ENCODE data around the gene BBS12.

The BBS12 gene

DNA sequence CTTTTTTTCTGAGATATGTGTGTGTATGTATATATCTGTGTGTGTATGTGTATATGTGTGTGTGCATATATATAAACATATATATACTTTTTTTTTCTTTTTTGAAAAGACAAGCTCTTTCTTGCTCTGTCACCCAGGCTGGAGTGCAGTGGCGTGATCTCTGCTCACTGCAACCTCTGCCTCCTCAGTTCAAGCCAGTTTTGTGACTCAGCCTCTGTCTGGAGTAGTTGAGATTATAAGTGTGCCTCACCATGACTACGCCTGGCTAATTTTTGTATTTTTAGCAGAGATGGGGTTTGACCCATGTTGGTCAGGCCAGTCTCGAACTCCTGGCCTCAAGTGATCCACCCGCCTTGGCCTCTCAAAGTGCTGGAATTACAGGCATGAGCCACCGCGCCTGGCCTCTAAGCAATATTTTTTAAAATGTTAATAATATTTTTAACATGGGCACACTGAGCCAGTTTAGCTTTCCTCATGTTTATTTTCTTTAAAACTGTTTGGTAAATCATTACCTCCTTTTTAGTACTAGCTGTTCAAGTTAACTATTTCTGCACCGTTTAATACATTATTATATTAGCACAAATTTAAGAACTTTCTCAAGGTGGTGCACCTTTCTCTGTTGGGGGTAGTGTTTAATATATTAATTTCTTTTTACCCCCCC, 33.3 kb downstream of the BBS12 start:
- H3K4me3 ChIP-seq (ENCODE audit: low read depth, low read length) = no peak overlapping the region
- no peak for DNase-seq (ENCODE audit: low read depth)
- in situ Hi-C loops (cut with HindIII; ENCODE audit: low sequenced_read_pairs) = loop anchor here (5.0 kb wide), 1 partner anchor 74 kb away; no protein-coding TSS in a partner anchor
- TF ChIP-seq, protein P1, sequence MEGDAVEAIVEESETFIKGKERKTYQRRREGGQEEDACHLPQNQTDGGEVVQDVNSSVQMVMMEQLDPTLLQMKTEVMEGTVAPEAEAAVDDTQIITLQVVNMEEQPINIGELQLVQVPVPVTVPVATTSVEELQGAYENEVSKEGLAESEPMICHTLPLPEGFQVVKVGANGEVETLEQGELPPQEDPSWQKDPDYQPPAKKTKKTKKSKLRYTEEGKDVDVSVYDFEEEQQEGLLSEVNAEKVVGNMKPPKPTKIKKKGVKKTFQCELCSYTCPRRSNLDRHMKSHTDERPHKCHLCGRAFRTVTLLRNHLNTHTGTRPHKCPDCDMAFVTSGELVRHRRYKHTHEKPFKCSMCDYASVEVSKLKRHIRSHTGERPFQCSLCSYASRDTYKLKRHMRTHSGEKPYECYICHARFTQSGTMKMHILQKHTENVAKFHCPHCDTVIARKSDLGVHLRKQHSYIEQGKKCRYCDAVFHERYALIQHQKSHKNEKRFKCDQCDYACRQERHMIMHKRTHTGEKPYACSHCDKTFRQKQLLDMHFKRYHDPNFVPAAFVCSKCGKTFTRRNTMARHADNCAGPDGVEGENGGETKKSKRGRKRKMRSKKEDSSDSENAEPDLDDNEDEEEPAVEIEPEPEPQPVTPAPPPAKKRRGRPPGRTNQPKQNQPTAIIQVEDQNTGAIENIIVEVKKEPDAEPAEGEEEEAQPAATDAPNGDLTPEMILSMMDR (IDR thresholded peaks at IDR 0.05; ENCODE audit: low read depth, low read length, missing control alignments) = no peak

DNA sequence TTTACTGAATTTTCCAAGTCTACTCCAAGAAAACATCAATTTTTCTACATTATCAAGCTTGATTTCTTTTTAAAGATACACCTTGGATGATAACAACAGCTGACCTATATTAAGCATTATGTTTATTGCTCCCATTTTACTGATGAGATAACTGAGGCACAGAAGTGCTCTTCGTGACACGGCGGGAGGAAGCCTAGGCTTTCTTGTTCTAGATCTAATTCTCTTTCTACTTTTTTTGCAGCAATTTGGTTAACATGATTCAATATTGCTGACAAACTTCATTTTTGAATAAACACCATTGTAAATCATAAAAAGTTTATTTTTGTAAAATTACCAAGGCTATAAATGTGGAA, 33.8 kb downstream of the BBS12 start:
- in situ Hi-C loops (cut with HindIII; ENCODE audit: low sequenced_read_pairs) = loop anchor here (5.0 kb wide), 1 partner anchor 74 kb away; no protein-coding TSS in a partner anchor
- no peak overlapping the region for H3K4me3 ChIP-seq (ENCODE audit: low read depth, low read length)
- TF ChIP-seq, protein P1 (IDR thresholded peaks at IDR 0.05; ENCODE audit: low read depth, low read length, missing control alignments) = no peak
- DNase-seq (ENCODE audit: low read depth) = no peak

GRCh38 chr4:122766950-122767349, 34.4 kb downstream of the BBS12 start:
- DNase-seq (ENCODE audit: low read depth) = no peak
- no peak overlapping the region for H3K4me3 ChIP-seq (ENCODE audit: low read depth, low read length)
- in situ Hi-C loops (cut with HindIII; ENCODE audit: low sequenced_read_pairs) = loop anchor here (5.0 kb wide), 1 partner anchor 75 kb away; no protein-coding TSS in a partner anchor
- TF ChIP-seq, protein P1 (IDR thresholded peaks at IDR 0.05; ENCODE audit: low read depth, low read length, missing control alignments) = no peak

DNA sequence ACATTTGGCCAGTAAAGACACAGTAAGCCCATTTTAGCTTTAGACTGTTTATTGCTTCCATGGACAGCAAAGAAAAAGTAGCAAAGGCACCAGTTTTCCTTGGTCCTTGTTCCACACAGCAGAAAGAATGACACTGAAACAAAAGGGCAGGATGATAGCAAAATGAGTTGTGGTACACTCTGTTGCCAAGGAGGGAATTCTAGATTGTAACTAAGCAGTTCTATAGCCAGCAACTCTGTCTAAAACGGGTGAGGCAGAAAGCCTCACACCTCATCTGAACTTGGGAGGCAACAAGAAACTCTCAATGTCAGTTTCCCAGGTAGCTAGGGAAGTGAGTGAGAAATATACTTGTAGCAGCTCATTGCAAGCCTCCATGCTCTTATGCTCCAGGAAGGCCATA, 39.2 kb downstream of the BBS12 start:
- no peak for DNase-seq (ENCODE audit: low read depth)
- no peak overlapping the region for H3K4me3 ChIP-seq (ENCODE audit: low read depth, low read length)
- TF ChIP-seq, protein P1 (IDR thresholded peaks at IDR 0.05; ENCODE audit: low read depth, low read length, missing control alignments) = no peak
- in situ Hi-C loops (cut with HindIII; ENCODE audit: low sequenced_read_pairs) = no loop called here

- no peak overlapping the region for H3K4me3 ChIP-seq (ENCODE audit: low read depth, low read length)
- TF ChIP-seq, protein P1 (IDR thresholded peaks at IDR 0.05; ENCODE audit: low read depth, low read length, missing control alignments) = no peak
- no peak for DNase-seq (ENCODE audit: low read depth)
- in situ Hi-C loops (cut with HindIII; ENCODE audit: low sequenced_read_pairs) = no loop called here
Measured at GRCh38 chr4:122772311-122772710, 39.8 kb downstream of the BBS12 start.

DNA sequence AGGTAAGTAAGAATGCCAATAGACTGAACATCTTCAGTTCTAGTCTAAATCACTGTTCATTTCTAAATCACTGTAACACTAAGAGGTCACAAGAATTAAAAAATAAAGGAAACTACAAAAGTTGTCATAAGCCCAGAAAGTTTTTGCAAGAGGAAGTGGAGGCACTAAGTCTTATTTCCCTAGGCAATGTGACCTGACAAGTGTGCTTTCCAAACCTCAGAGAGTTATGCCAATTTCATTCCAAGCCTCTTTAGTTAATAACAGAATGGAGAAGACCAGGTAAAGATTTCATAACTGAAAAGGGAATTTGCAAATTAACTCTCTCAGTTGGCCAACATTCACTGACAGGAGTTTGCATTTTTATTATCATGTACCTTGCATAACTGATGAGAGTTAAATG, 40.5 kb downstream of the BBS12 start:
- H3K4me3 ChIP-seq (ENCODE audit: low read depth, low read length) = no peak overlapping the region
- DNase-seq (ENCODE audit: low read depth) = no peak
- in situ Hi-C loops (cut with HindIII; ENCODE audit: low sequenced_read_pairs) = no loop called here
- TF ChIP-seq, protein P1 (IDR thresholded peaks at IDR 0.05; ENCODE audit: low read depth, low read length, missing control alignments) = no peak

Data from astrocyte of the cerebellum (primary cell).